ENCODE results near the gene DUS2. TPM values are rescaled to one million over a fixed set of nuclear protein-coding genes. Genes with fewer than 3 reads are reported as not detected.
A peak's percentile ranks its signal among the peaks of the same experiment; 100 is the strongest.

DUS2 gene
- total and polyA plus RNA-seq, 2 of the 8 experiments (the other 6 are each of a cell fraction or from before 2014, with no cell fraction given), result 17.2 to 27.0 TPM

- TF ChIP-seq GABPA (IDR thresholded peaks at IDR 0.05; ENCODE audit: borderline replicate concordance, insufficient read depth, low read length) (no peak), POLR2AphosphoS5 (IDR thresholded peaks at IDR 0.05; ENCODE audit: low read depth, low read length) (peak; percentile 99), E2F6 (IDR thresholded peaks at IDR 0.05) (peak; percentile 61), SAP30 (IDR thresholded peaks at IDR 0.05; ENCODE audit: insufficient read depth, insufficient replicate concordance, low read length) (peak; percentile 24), ATF3 (IDR thresholded peaks at IDR 0.05; ENCODE audit: insufficient read depth, low read depth, low read length) (peak; percentile 93), SRF (IDR thresholded peaks at IDR 0.05; ENCODE audit: low read depth, low read length) (peak; percentile 83), KDM4A (IDR thresholded peaks at IDR 0.05; ENCODE audit: low read depth, low read length, severe bottlenecking) (peak; percentile 100), TBP (IDR thresholded peaks at IDR 0.05; ENCODE audit: low read depth, low read length) (peak; percentile 88), ZNF274 (IDR thresholded peaks at IDR 0.05; ENCODE audit: borderline replicate concordance, extremely low read depth, low read length) (no peak), JUND (IDR thresholded peaks at IDR 0.05; ENCODE audit: low read length) (0 out of 2 replicates have a peak, but pooled peaks have one; percentile 10), NANOG (IDR thresholded peaks at IDR 0.05; ENCODE audit: insufficient read depth, low read depth, low read length, poor library complexity, severe bottlenecking) (peak; percentile 7), RAD21 (IDR thresholded peaks at IDR 0.05 in 1 of 2, conservative IDR thresholded peaks at IDR 0.05 in 1 of 2; ENCODE audit: low read depth in 2 of 2, low read length in 2 of 2) (no peak; a peak in 1 of 4 replicates), SP4 (IDR thresholded peaks at IDR 0.05; ENCODE audit: low read length) (no peak), RFX5 (IDR thresholded peaks at IDR 0.05; ENCODE audit: borderline replicate concordance, low read depth, low read length) (no peak), CHD2 (IDR thresholded peaks at IDR 0.05; ENCODE audit: low read length) (no peak), SP1 (IDR thresholded peaks at IDR 0.05; ENCODE audit: low read depth, low read length) (0 out of 2 replicates have a peak, but pooled peaks have one; percentile 23), CBX8 (IDR thresholded peaks at IDR 0.05; ENCODE audit: borderline replicate concordance, low read depth, low read length) (no peak), EZH2 (IDR thresholded peaks at IDR 0.05; ENCODE audit: low read depth, low read length, severe bottlenecking) (no peak), USF2 (IDR thresholded peaks at IDR 0.05; ENCODE audit: low read length) (no peak), CBX5 (IDR thresholded peaks at IDR 0.05; ENCODE audit: low read depth, low read length) (no peak), TEAD4 (IDR thresholded peaks at IDR 0.05; ENCODE audit: low read depth, low read length) (no peak)
Measured at GRCh38 chr16:68022728-68023537, at the start of gene DUS2, which contains the start of gene DDX28 (continued).

Measured in H1 (cell line).